Suprapubic skin (tissue), 3 donors: ENCODE data around the gene PCDH12.

ENCODE experiments used
- EP300 ChIP-seq: sonication (generic); formaldehyde crosslinking; IDR thresholded peaks from one replicate; pipeline ENCODE4 v1.6.1; 2017; ENCODE audit warnings: antibody characterized with exemption
- POLR2A ChIP-seq, 2 donors: fragments of 450-650 bp; IDR thresholded peaks; one replicate each; pipeline ENCODE4 v1.6.1; 2017; ENCODE audit warnings: antibody characterized with exemption in 2 of 2, mild to moderate bottlenecking in 2 of 2, moderate library complexity in 2 of 2
- TF ChIP-seq, protein P1 (sequence below), 2 donors: fragments of 200-600 bp in 1 of 2; fragments of 450-650 bp in 1 of 2; sonication (generic) in 1 of 2; IDR thresholded peaks; one replicate each; pipeline ENCODE4 v1.5.1; 2016 to 2019; ENCODE audit warnings: antibody characterized with exemption in 2 of 2, mild to moderate bottlenecking in 1 of 2, moderate library complexity in 1 of 2

DNA sequence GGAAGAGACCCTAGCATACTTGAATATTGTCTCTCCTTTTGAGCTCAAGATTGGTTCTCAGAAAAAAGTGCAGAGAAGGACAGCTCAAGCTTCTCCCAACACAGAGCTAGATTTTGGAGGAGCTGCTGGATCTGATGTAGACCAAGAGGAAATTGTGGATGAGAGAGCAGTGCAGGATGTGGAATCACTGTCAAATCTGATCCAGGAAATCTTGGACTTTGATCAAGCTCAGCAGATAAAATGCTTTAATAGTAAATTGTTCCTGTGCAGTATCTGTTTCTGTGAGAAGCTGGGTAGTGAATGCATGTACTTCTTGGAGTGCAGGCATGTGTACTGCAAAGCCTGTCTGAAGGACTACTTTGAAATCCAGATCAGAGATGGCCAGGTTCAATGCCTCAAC is 20.4 kb upstream of the PCDH12 start:
- TF ChIP-seq, protein P1, sequence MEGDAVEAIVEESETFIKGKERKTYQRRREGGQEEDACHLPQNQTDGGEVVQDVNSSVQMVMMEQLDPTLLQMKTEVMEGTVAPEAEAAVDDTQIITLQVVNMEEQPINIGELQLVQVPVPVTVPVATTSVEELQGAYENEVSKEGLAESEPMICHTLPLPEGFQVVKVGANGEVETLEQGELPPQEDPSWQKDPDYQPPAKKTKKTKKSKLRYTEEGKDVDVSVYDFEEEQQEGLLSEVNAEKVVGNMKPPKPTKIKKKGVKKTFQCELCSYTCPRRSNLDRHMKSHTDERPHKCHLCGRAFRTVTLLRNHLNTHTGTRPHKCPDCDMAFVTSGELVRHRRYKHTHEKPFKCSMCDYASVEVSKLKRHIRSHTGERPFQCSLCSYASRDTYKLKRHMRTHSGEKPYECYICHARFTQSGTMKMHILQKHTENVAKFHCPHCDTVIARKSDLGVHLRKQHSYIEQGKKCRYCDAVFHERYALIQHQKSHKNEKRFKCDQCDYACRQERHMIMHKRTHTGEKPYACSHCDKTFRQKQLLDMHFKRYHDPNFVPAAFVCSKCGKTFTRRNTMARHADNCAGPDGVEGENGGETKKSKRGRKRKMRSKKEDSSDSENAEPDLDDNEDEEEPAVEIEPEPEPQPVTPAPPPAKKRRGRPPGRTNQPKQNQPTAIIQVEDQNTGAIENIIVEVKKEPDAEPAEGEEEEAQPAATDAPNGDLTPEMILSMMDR (IDR thresholded peaks at IDR 0.05): no peak
- TF ChIP-seq EP300 (no peak), POLR2A (IDR thresholded peaks at IDR 0.05) (no peak)
